K562 (cell line): ENCODE measurements around the gene MCM7. TPM values are rescaled to one million over a fixed set of nuclear protein-coding genes. Genes with fewer than 3 reads are reported as not detected.

Experiments used
- ARID3A ChIP-seq: IDR thresholded peaks from 2 replicates; pipeline ENCODE4 v1.6.1; 2012; ENCODE audit warnings: low read depth, low read length, improper control_type of control experiment, borderline replicate concordance
- ATF2 ChIP-seq: sonication (generic); formaldehyde crosslinking; IDR thresholded peaks from 2 replicates; pipeline ENCODE4 v1.8.1; 2022; ENCODE audit warnings: missing genetic modification reagents
- E2F4 ChIP-seq: sonication (generic); formaldehyde crosslinking; IDR thresholded peaks from 2 replicates; pipeline ENCODE4 v1.8.0; 2022; ENCODE audit warnings: mild to moderate bottlenecking, low read depth, missing genetic modification reagents
- ESRRA ChIP-seq: fragments of 450-650 bp; IDR thresholded peaks from 2 replicates; pipeline ENCODE4 v1.6.1; 2014; ENCODE audit warnings: low read depth, mild to moderate bottlenecking, moderate library complexity, borderline replicate concordance
- HMBOX1 ChIP-seq: sonication (generic); IDR thresholded peaks from 2 replicates; pipeline ENCODE4 v1.6.1; 2016
- KDM2B ChIP-seq: fragments of 250-450 bp; sonication (Bioruptor Pico); IDR thresholded peaks from 2 replicates; pipeline ENCODE4 v1.8.0; 2021; ENCODE audit warnings: mild to moderate bottlenecking, moderate library complexity
- LCOR ChIP-seq: sonication (generic); formaldehyde crosslinking; IDR thresholded peaks from 2 replicates; pipeline ENCODE4 v1.8.0; 2022; ENCODE audit warnings: mild to moderate bottlenecking, missing genetic modification reagents
- NFXL1 ChIP-seq: fragments of 450-650 bp; formaldehyde crosslinking; IDR thresholded peaks from 2 replicates; pipeline ENCODE4 v1.4.0; 2021; ENCODE audit warnings: mild to moderate bottlenecking
- POLR2B ChIP-seq: fragments of 450-650 bp; IDR thresholded peaks from 2 replicates; pipeline ENCODE4 v1.6.1; 2018; ENCODE audit warnings: low read depth; ENCODE audit not compliant: partially characterized antibody
- RBM25 ChIP-seq: fragments of 200-400 bp; formaldehyde crosslinking; IDR thresholded peaks from 2 replicates; pipeline ENCODE4 v1.6.1; 2018; ENCODE audit warnings: low read length, low read depth, moderate library complexity; ENCODE audit not compliant: severe bottlenecking
- SIRT6 ChIP-seq: IDR thresholded peaks from one replicate; pipeline ENCODE4 v1.6.1; 2012; ENCODE audit warnings: low read depth, mild to moderate bottlenecking, control low read depth, inconsistent platforms, low read length, moderate library complexity
- SMARCA4 ChIP-seq: fragments of 450-650 bp; IDR thresholded peaks from 2 replicates; pipeline ENCODE4 v1.6.1; 2016
- STAG1 ChIP-seq: sonication (generic); formaldehyde crosslinking; IDR thresholded peaks from 2 replicates; pipeline ENCODE4 v1.5.0; 2020; ENCODE audit warnings: missing genetic modification reagents, borderline replicate concordance
- TAL1 ChIP-seq: fragments of 450-650 bp; IDR thresholded peaks from 2 replicates; pipeline ENCODE4 v1.6.1; 2016; ENCODE audit warnings: mild to moderate bottlenecking
- ZHX1 ChIP-seq: fragments of 150-350 bp; conservative IDR thresholded peaks from 2 replicates; pipeline ENCODE4 v1.6.1; 2014; ENCODE audit warnings: low read length
- ZKSCAN8 ChIP-seq: fragments of 200-800 bp; sonication (Bioruptor generic); IDR thresholded peaks from 2 replicates; pipeline ENCODE4 v1.6.1; 2016; ENCODE audit warnings: missing genetic modification characterization, missing compliant biosample characterization
- ZNF175 ChIP-seq: fragments of 200-800 bp; sonication (Bioruptor generic); IDR thresholded peaks from 2 replicates; pipeline ENCODE4 v1.6.1; 2016; ENCODE audit warnings: low read depth, mild to moderate bottlenecking, missing genetic modification characterization, missing compliant biosample characterization
- ZNF707 ChIP-seq: fragments of 250-450 bp; sonication (Bioruptor Pico); conservative IDR thresholded peaks from 2 replicates; pipeline ENCODE4 v1.8.0; 2022; ENCODE audit warnings: inconsistent platforms, mild to moderate bottlenecking, moderate library complexity
- ZNF766 ChIP-seq: fragments of 200-800 bp; sonication (Bioruptor generic); conservative IDR thresholded peaks from 2 replicates; pipeline ENCODE4 v1.6.1; 2016; ENCODE audit warnings: missing genetic modification characterization, missing compliant biosample characterization
- ZNF79 ChIP-seq: fragments of 250-450 bp; sonication (Bioruptor Pico); IDR thresholded peaks from 2 replicates; pipeline ENCODE4 v1.4.0; 2020; ENCODE audit warnings: low read depth, mild to moderate bottlenecking, moderate library complexity
- polyA plus RNA-seq, 8 experiments: library from polyadenylated mRNA; depleted of rRNA in 4 of 8; stranded (reverse) in 5 of 8; unstranded in 3 of 8; fragments of >200 nt; fragmentation: Nextera tagmentation in 2 of 8; fragmentation: Illumina TruSeq in 1 of 8; extraction: Ambion mirVana in 2 of 8; extraction: Trizol in 1 of 8; gene quantifications; 2 replicates each; pipeline versions ENCODE4 v1.2.1 to v1.2.3, GENCODE V29; 2011 to 2014; ENCODE audit warnings: inconsistent platforms in 1 of 8, missing spikeins in 1 of 8
- total RNA-seq, 7 experiments: library from RNA; depleted of rRNA in 6 of 7; stranded (reverse); fragments of >200 nt in 6 of 7; fragmentation: Illumina TruSeq in 2 of 7; extraction: Trizol in 2 of 7; gene quantifications; 2 replicates each; pipeline versions ENCODE4 v1.2.1 to v1.2.3, GENCODE V29; 2011 to 2021; ENCODE audit warnings: low replicate concordance in 1 of 7

MCM7 gene
- total and polyA plus RNA-seq, 9 of the 15 experiments (the other 6 are each of a cell fraction or from before 2014, with no cell fraction given) = 329 to 856 (median 437) TPM

GRCh38 chr7:100049441-100050291 lies 51.5 kb downstream of the MCM7 start, which contains the start of gene ZSCAN21 (continued):
- TF ChIP-seq ZNF707 (CRISPR knock-in tag) = no peak
- no peak for TF ChIP-seq KDM2B (CRISPR knock-in tag)
- peak; percentile 91 for TF ChIP-seq POLR2B
- TF ChIP-seq ZNF175 (CRISPR knock-in tag) = no peak
- TF ChIP-seq STAG1 (CRISPR knock-in tag) = no peak
- TF ChIP-seq HMBOX1 = no peak
- TF ChIP-seq ZNF766 = peak; percentile 70
- TF ChIP-seq RBM25 = no peak
- no peak for TF ChIP-seq TAL1
- no peak for TF ChIP-seq E2F4 (CRISPR knock-in tag)
- TF ChIP-seq NFXL1 (CRISPR knock-in tag) = no peak
- peak; percentile 57; the same call in 1 of the 2 replicates for TF ChIP-seq LCOR (CRISPR knock-in tag)
- TF ChIP-seq SIRT6 = no peak
- no peak for TF ChIP-seq SMARCA4
- no peak for TF ChIP-seq ARID3A
- no peak for TF ChIP-seq ATF2 (CRISPR knock-in tag)
- no peak for TF ChIP-seq ZHX1
- peak; percentile 82; the same call in 1 of the 2 replicates for TF ChIP-seq ESRRA
- no peak for TF ChIP-seq ZNF79 (CRISPR knock-in tag)
- TF ChIP-seq ZKSCAN8 (CRISPR knock-in tag) = no peak
